T-cell (primary cell): ENCODE data around the gene PMF1. TPM values are rescaled to one million over a fixed set of nuclear protein-coding genes. Genes with fewer than 3 reads are reported as not detected.
"Not testable (repeated sequence)": the region's sequence is repeated elsewhere in the genome, so short reads cannot be mapped to it uniquely, and the experiment has no call there.

Experiments used
- ATAC-seq, 4 experiments: fragments of 200-7000 bp in 3 of 4; fragments of 150-1000 bp in 1 of 4; cut with Tn5 transposase; replicated peaks in 1 of 4; 1 replicate in 3 of 4; 2 replicates in 1 of 4; pipeline ENCODE4 v1.10.0; 2021; ENCODE audit warnings: moderate library complexity in 3 of 4, mild to moderate bottlenecking in 2 of 4, moderate number of reproducible peaks in 1 of 4
- CTCF ChIA-PET, 2 donors: fragments of 300-600 bp; sonication (Branson Sonifier 250); formaldehyde crosslinking; loops; one replicate each; lab custom pipeline; 2022; ENCODE audit warnings: antibody characterized with exemption in 2 of 2; lab: Charles Lee
- POLR2A ChIA-PET, 2 donors: fragments of 300-600 bp; sonication (Branson Sonifier 250); formaldehyde crosslinking; loops; one replicate each; lab custom pipeline; 2022; ENCODE audit warnings: antibody characterized with exemption in 2 of 2; lab: Charles Lee
- DNase-seq, 35 experiments: peaks; one replicate each; pipeline versions ENCODE4 v3.0.0 to v3.0.0-alpha.2; 2013 to 2023
- H3K27ac ChIP-seq: one replicate; pipeline ENCODE4 v1.5.1; 2013; ENCODE audit warnings: low read length
- H3K27me3 ChIP-seq, 2 experiments: replicated peaks in 1 of 2; 1 replicate in 1 of 2; 2 replicates in 1 of 2; pipeline versions ENCODE4 v1.6.1 to v1.7.0; 2013; ENCODE audit warnings: low read length in 1 of 2, mixed read lengths in 1 of 2; ENCODE audit not compliant: control insufficient read depth in 2 of 2, insufficient read depth in 2 of 2; ENCODE audit errors: extremely low read depth in 1 of 2
- H3K36me3 ChIP-seq, 2 donors: 1 replicate in 1 of 2; 2 replicates in 1 of 2; pipeline versions ENCODE4 v1.6.1 to v1.7.0; 2013; ENCODE audit warnings: low read length in 1 of 2; ENCODE audit not compliant: control insufficient read depth in 2 of 2, insufficient read depth in 1 of 2; ENCODE audit errors: extremely low read depth in 1 of 2
- H3K4me1 ChIP-seq, 2 experiments: 1 replicate in 1 of 2; 2 replicates in 1 of 2; pipeline versions ENCODE4 v1.6.1 to v1.7.0; 2013; ENCODE audit warnings: low read length in 2 of 2, mixed read lengths in 1 of 2; ENCODE audit not compliant: insufficient read depth in 2 of 2, control insufficient read depth in 1 of 2; ENCODE audit errors: extremely low read depth in 1 of 2
- H3K4me3 ChIP-seq, 2 donors: 1 replicate in 1 of 2; 2 replicates in 1 of 2; pipeline versions ENCODE4 v1.5.1 to v1.7.0; 2013; ENCODE audit warnings: mild to moderate bottlenecking in 2 of 2, low read length in 1 of 2, moderate library complexity in 1 of 2; ENCODE audit not compliant: control insufficient read depth in 1 of 2; ENCODE audit errors: extremely low read depth in 1 of 2
- H3K9me3 ChIP-seq: 2 replicates; pipeline ENCODE4 v1.7.0; 2013
- H3K27ac Mint-ChIP-seq, 2 donors: one replicate each; pipeline ENCODE4 v1.8.0; 2020 to 2021; ENCODE audit warnings: mild to moderate bottlenecking in 2 of 2, mixed read lengths in 2 of 2
- H3K27me3 Mint-ChIP-seq, 2 donors: one replicate each; pipeline ENCODE4 v1.8.0; 2021 to 2022; ENCODE audit warnings: mixed read lengths in 2 of 2
- H3K36me3 Mint-ChIP-seq: one replicate; pipeline ENCODE4 v1.8.0; 2021; ENCODE audit warnings: mixed read lengths
- H3K4me1 Mint-ChIP-seq, 3 donors: one replicate each; pipeline ENCODE4 v1.8.0; 2020 to 2022; ENCODE audit warnings: mixed read lengths in 3 of 3, mild to moderate bottlenecking in 1 of 3
- H3K4me3 Mint-ChIP-seq, 3 donors: one replicate each; pipeline ENCODE4 v1.8.0; 2020 to 2022; ENCODE audit warnings: mild to moderate bottlenecking in 3 of 3, mixed read lengths in 3 of 3, moderate library complexity in 3 of 3
- H3K9me3 Mint-ChIP-seq, 3 donors: one replicate each; pipeline ENCODE4 v1.8.0; 2020 to 2022; ENCODE audit warnings: mixed read lengths in 3 of 3
- WGBS: methylation state at CpG from one replicate; pipeline ENCODE4 v1.1.5; 2013; ENCODE audit warnings: missing lambda C conversion rate; ENCODE audit not compliant: insufficient coverage; 5-methylcytosine and 5-hydroxymethylcytosine counted together
- total RNA-seq, 35 experiments: library from RNA in 6 of 35; stranded (reverse) in 6 of 35; fragments of 120-200 nt in 1 of 35; gene quantifications; one replicate each; pipeline versions ENCODE4 v1.2.1 to v1.2.4 and lab custom pipeline; 2013 to 2026

The PMF1 gene
- total RNA-seq, 5 donors from 2014 or later (not counting 1 experiment from before 2014, with no cell fraction given), result 54.7 to 58.7 (median 57.6) TPM

DNA sequence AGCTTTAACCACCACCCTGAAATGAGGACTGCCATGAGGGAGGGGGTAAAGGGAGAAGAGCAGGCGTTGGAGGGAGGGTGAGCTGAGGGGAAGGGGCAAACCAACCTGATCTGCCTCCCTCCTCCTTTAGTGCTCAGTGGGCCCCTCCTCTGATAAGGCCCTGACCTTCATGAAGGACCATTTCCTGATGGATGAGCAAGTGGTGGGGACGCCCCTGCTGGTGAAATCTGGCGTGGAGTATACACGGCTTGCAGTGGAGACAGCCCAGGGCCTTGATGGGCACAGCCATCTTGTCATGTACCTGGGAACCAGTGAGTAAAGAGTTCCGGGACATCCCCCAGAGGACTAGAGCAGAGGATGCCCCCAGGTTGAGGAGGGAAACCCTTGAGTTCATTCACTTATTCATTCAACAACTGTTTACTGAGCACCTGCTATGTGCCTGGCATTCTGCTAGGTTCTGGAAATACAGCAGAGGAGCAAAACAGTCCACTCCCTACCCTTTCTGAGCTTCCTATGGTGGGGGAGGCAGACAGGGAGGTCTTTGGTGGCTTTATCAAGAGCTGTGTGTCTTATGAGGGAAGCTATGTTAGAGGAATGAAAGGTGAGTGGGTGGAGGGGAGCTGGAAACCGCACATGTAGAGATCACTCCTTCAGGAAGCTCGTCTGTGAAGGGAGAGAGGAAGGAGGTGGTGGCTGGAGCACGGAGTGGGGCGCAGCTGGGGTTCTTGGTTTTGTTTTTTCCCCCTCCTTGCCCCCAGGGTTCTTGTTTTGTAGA is 39.9 kb upstream of the PMF1 start:
- H3K27me3 ChIP-seq, result peaks cover 0 to 17% of the 10 kb centered on the region in 2 experiments
- Mint-ChIP-seq H3K9me3 (no peaks in the 10 kb centered on the region), H3K36me3 (no peaks in the 10 kb centered on the region), H3K4me1 (peaks cover under 1 to 7% (median under 1%) of the 10 kb centered on the region in 3 donors), H3K4me3 (no peak overlapping the region), H3K27ac (no peak overlapping the region), H3K27me3 (peaks cover 0 to 3% of the 10 kb centered on the region in 2 donors)
- ChIA-PET POLR2A (interaction anchor here in 1 of 2 donors (0.5 kb wide), 1 partner anchor 9 kb away, joined by 5 read pairs; no protein-coding TSS in a partner anchor), CTCF (interaction anchor here in 1 of 2 donors (0.9 kb wide), 1 partner anchor 52 kb away, joined by 3 read pairs; no protein-coding TSS in a partner anchor)
- peaks cover 0 to 2% of the 10 kb centered on the region in 2 donors for H3K36me3 ChIP-seq
- DNase-seq (no peak), ATAC-seq (no peak)
- peaks cover under 1 to 5% of the 10 kb centered on the region in 2 experiments for H3K4me1 ChIP-seq
- WGBS, result 81% methylated on average over 4 of the region's 9 CpGs
- H3K27ac ChIP-seq, result no peak overlapping the region
- H3K4me3 ChIP-seq, result no peak overlapping the region
- H3K9me3 ChIP-seq, result no peaks in the 10 kb centered on the region

DNA sequence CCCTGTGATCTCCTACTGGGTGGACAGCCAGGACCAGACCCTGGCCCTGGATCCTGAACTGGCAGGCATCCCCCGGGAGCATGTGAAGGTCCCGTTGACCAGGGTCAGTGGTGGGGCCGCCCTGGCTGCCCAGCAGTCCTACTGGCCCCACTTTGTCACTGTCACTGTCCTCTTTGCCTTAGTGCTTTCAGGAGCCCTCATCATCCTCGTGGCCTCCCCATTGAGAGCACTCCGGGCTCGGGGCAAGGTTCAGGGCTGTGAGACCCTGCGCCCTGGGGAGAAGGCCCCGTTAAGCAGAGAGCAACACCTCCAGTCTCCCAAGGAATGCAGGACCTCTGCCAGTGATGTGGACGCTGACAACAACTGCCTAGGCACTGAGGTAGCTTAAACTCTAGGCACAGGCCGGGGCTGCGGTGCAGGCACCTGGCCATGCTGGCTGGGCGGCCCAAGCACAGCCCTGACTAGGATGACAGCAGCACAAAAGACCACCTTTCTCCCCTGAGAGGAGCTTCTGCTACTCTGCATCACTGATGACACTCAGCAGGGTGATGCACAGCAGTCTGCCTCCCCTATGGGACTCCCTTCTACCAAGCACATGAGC is 36.1 kb upstream of the PMF1 start:
- H3K9me3 ChIP-seq, result no peaks in the 10 kb centered on the region
- peaks cover 0 to 3% of the 10 kb centered on the region in 2 donors for H3K27me3 Mint-ChIP-seq
- peaks cover 7 to 19% (median 10%) of the 10 kb centered on the region in 3 donors for H3K4me1 Mint-ChIP-seq
- no peak overlapping the region for H3K27ac Mint-ChIP-seq
- DNase-seq (no peak), ATAC-seq (no peak)
- 85% methylated on average over 6 of the region's 12 CpGs for WGBS
- H3K4me1 ChIP-seq, result peaks cover 7 to 15% of the 10 kb centered on the region in 2 experiments
- H3K27me3 ChIP-seq, result peaks cover 0 to 17% of the 10 kb centered on the region in 2 experiments
- H3K27ac ChIP-seq, result no peak overlapping the region
- no peak overlapping the region for H3K4me3 ChIP-seq
- H3K9me3 Mint-ChIP-seq, result no peaks in the 10 kb centered on the region
- no peaks in the 10 kb centered on the region for H3K36me3 Mint-ChIP-seq
- peaks cover 0 to 2% of the 10 kb centered on the region in 2 donors for H3K36me3 ChIP-seq
- H3K4me3 Mint-ChIP-seq, result no peak overlapping the region
- ChIA-PET POLR2A (interaction anchor here in 1 of 2 donors (0.6 kb wide), 1 partner anchor 24 kb away, joined by 11 read pairs; no protein-coding TSS in a partner anchor), CTCF (interaction anchor here in 1 of 2 donors (0.6 kb wide), 1 partner anchor 441 kb away, joined by 5 read pairs; no protein-coding TSS in a partner anchor)

DNA sequence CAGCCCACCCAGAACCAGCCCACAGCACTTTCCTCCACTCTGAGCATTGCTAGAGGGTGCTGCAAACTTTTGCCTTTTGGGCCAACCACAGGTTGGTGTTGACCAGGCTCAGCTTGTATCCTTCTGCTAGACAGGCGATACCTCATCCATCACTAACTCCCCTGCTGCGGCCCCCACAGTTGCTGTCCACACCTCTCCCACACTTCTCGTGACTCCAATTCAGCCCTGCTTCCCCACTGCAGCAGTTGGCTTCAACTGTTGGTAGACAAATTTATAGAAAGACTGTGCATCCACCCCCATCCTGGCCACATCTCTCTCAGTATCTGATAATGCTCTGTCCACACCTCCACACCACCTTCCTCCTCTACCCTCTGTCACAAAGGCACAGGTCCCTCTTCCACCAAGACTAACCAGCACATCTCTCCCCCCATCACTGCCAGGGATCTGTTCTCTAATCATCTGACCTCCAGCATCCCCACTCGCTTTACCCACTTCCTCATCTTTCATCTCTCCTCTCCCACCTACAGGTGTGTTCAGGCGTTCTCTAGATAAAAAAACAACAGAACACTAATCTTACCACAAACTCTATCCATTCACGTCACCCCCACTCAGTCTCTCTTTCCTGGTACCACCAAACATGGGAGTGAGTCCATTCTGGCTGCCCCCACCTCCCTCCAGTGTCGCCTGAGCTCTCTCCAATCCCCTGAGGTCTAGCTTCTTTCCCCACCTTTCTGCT is 34.7 kb upstream of the PMF1 start:
- no peaks in the 10 kb centered on the region for H3K36me3 Mint-ChIP-seq
- WGBS, result 25% methylated on average over 7 of the region's 7 CpGs
- Histone ChIP-seq H3K4me3 (no peak overlapping the region), H3K27ac (no peak overlapping the region), H3K36me3 (peaks cover 0 to 1% of the 10 kb centered on the region in 2 donors), H3K4me1 (peaks cover 7 to 15% of the 10 kb centered on the region in 2 experiments), H3K27me3 (peaks cover 0 to 15% of the 10 kb centered on the region in 2 experiments), H3K9me3 (no peaks in the 10 kb centered on the region)
- CTCF ChIA-PET, result interaction anchor here in 1 of 2 donors (1.0 kb wide), 1 partner anchor 16 kb away, joined by 4 read pairs; the partner anchor contains the start of gene SLC25A44
- H3K4me3 Mint-ChIP-seq, result peak overlapping the region in 1 of 3 donors; percentile 33
- ATAC-seq, result peak; percentile 55 to 92 (median 78)
- peak in 19 of 35 experiments; percentile 6 to 78 (median 16) for DNase-seq
- peaks cover 7 to 18% (median 10%) of the 10 kb centered on the region in 3 donors for H3K4me1 Mint-ChIP-seq
- H3K9me3 Mint-ChIP-seq, result no peaks in the 10 kb centered on the region
- POLR2A ChIA-PET, result no interaction called here
- peak overlapping the region; percentile 23 to 27 for H3K27ac Mint-ChIP-seq
- peaks cover 0 to 3% of the 10 kb centered on the region in 2 donors for H3K27me3 Mint-ChIP-seq

DNA sequence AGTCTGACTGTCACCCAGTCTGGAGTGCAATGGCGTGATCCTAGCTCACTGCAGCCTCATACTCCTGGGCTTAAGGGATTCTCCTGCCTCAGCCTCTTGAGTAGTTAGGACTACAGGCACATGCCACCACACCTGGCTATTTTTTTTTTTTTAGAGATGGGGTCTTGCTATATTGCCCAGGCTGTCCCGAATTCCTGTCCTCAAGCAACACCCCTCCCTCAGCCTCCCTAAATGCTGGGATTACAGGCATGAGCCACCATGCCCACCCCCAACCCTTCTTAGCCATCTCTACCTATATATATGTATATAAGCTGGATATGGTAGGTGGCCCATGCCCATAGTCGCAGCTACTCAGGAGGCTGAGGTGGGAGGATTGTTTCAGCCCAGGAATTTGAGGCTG is 32.3 kb upstream of the PMF1 start:
- H3K27me3 Mint-ChIP-seq, result peaks cover 0 to 2% of the 10 kb centered on the region in 2 donors
- H3K4me3 Mint-ChIP-seq, result no peak overlapping the region
- H3K9me3 ChIP-seq, result no peaks in the 10 kb centered on the region
- no peak overlapping the region for H3K27ac Mint-ChIP-seq
- no peak overlapping the region for H3K4me3 ChIP-seq
- H3K9me3 Mint-ChIP-seq, result no peaks in the 10 kb centered on the region
- POLR2A ChIA-PET, result no interaction called here
- ATAC-seq (no peak), DNase-seq (no peak)
- no peaks in the 10 kb centered on the region for H3K36me3 Mint-ChIP-seq
- no peak overlapping the region for H3K27ac ChIP-seq
- H3K4me1 Mint-ChIP-seq, result peaks cover 7 to 14% (median 10%) of the 10 kb centered on the region in 3 donors
- peaks cover 0 to 2% of the 10 kb centered on the region in 2 experiments for H3K27me3 ChIP-seq
- peaks cover 7 to 15% of the 10 kb centered on the region in 2 experiments for H3K4me1 ChIP-seq
- H3K36me3 ChIP-seq, result no peaks in the 10 kb centered on the region
- no CpG with 5 or more reads among the region's 3 CpGs for WGBS
- CTCF ChIA-PET, result no interaction called here

DNA sequence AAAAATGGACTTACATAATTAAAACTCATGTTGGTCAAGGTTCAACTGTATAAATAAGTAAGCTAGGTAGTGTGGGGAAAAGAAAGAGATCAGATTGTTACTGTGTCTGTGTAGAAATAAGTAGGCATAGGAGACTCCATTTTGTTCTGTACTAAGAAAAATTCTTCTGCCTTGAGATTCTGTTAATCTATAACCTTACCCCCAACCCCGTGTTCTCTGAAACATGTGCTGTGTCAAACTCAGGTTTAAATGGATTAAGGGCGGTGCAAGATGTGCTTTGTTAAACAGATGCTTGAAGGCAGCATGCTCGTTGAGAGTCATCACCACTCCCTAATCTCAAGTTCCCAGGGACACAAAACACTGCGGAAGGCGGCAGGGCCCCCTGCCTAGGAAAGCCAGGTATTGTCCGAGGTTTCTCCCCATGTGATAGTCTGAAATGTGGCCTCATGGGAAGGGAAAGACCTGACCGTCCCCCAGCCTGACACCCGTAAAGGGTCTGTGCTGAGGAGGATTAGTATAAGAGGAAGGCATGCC is 31.3 kb upstream of the PMF1 start:
- H3K27ac ChIP-seq, H3K27me3 Mint-ChIP-seq, H3K4me3 ChIP-seq, H3K36me3 Mint-ChIP-seq, DNase-seq, POLR2A ChIA-PET, H3K4me3 Mint-ChIP-seq, H3K36me3 ChIP-seq, H3K27me3 ChIP-seq, CTCF ChIA-PET, H3K27ac Mint-ChIP-seq, ATAC-seq, H3K9me3 Mint-ChIP-seq, H3K9me3 ChIP-seq: not testable (repeated sequence)
- H3K4me1 ChIP-seq, result peaks cover 7 to 15% of the 10 kb centered on the region in 2 experiments
- peaks cover 7 to 14% (median 10%) of the 10 kb centered on the region in 3 donors for H3K4me1 Mint-ChIP-seq
- WGBS, result no CpG with 5 or more reads among the region's 8 CpGs
